Endothelial cell of umbilical vein (primary cell): Measurements from ENCODE around the gene LAMTOR4. TPM values are rescaled to one million over a fixed set of nuclear protein-coding genes. Genes with fewer than 3 reads are reported as not detected.

Experiments used
- BruUV-seq: library from RNA; stranded (reverse); fragments of 400-500 nt; replicated peaks from 2 replicates; lab custom pipeline; 2021; lab: Mats Ljungman, UMichigan
- CTCF ChIA-PET: fragments of 300-600, 350-600 bp; sonication (Branson Sonifier 250); formaldehyde crosslinking; loops from one replicate; lab custom pipeline; 2021; ENCODE audit warnings: antibody characterized with exemption, inconsistent platforms; lab: Charles Lee
- POLR2A ChIA-PET: fragments of 300-600, 350-600 bp; sonication (Branson Sonifier 250); formaldehyde crosslinking; loops from one replicate; lab custom pipeline; 2021; ENCODE audit warnings: antibody characterized with exemption, inconsistent platforms; lab: Charles Lee
- DNase-seq: peaks from one replicate; pipeline ENCODE4 v3.0.0-alpha.2; 2011; ENCODE audit warnings: low read depth, low spot score
- FAIRE-seq: peaks from 2 replicates; lab custom pipeline; 2011; peaks lifted over from hg19 to GRCh38; lab: Jason Lieb, UNC
- H2AFZ ChIP-seq: 2 replicates; pipeline ENCODE4 v1.6.0; 2012; ENCODE audit warnings: low read depth, low read length, control low read depth, inconsistent platforms
- H3K27ac ChIP-seq: 2 replicates; pipeline ENCODE4 v1.5.1; 2011; ENCODE audit warnings: low read depth, mild to moderate bottlenecking, control low read depth, low read length, moderate library complexity; ENCODE audit not compliant: insufficient read depth
- H3K27me3 ChIP-seq, 2 experiments: 2 replicates each; pipeline versions ENCODE4 v1.6.0 to v1.6.1; 2011; ENCODE audit warnings: low read length in 2 of 2, mixed read lengths in 1 of 2; ENCODE audit not compliant: control insufficient read depth in 2 of 2, insufficient read depth in 2 of 2
- H3K36me3 ChIP-seq, 2 experiments: 2 replicates in 1 of 2; 3 replicates in 1 of 2; pipeline ENCODE4 v1.5.1; 2011; ENCODE audit warnings: low read length in 2 of 2, mild to moderate bottlenecking in 1 of 2, moderate library complexity in 1 of 2; ENCODE audit not compliant: control insufficient read depth in 2 of 2, insufficient read depth in 2 of 2; ENCODE audit errors: extremely low read depth in 1 of 2
- H3K4me1 ChIP-seq: 3 replicates; pipeline ENCODE4 v1.5.1; 2011; ENCODE audit warnings: mild to moderate bottlenecking, low read length; ENCODE audit not compliant: control insufficient read depth, insufficient read depth; ENCODE audit errors: extremely low read depth
- H3K4me2 ChIP-seq: 2 replicates; pipeline ENCODE4 v1.6.1; 2011; ENCODE audit warnings: low read length, control low read depth, mixed read lengths; ENCODE audit not compliant: insufficient read depth
- H3K4me3 ChIP-seq, 3 experiments: fragments of 200-600 bp in 1 of 3; sonication (generic), shearing (Covaris generic) in 1 of 3; replicated peaks in 1 of 3; 2 replicates each; pipeline ENCODE4 v1.5.1; 2011 to 2016; ENCODE audit warnings: control low read depth in 3 of 3, low read length in 3 of 3, mild to moderate bottlenecking in 2 of 3, inconsistent platforms in 1 of 3, low read depth in 1 of 3, moderate library complexity in 1 of 3; ENCODE audit not compliant: insufficient read depth in 1 of 3
- H3K79me2 ChIP-seq: 2 replicates; pipeline ENCODE4 v1.6.0; 2012; ENCODE audit warnings: low read length, inconsistent platforms; ENCODE audit not compliant: control insufficient read depth, insufficient read depth
- H3K9ac ChIP-seq: replicated peaks from 2 replicates; pipeline ENCODE3; 2011; ENCODE audit warnings: low read length, control low read depth; ENCODE audit not compliant: insufficient read depth; ENCODE audit errors: extremely low read depth
- H3K9me1 ChIP-seq: replicated peaks from 3 replicates; pipeline ENCODE4 v1.6.0; 2011; ENCODE audit warnings: mild to moderate bottlenecking, low read length; ENCODE audit not compliant: control insufficient read depth, insufficient read depth; ENCODE audit errors: extremely low read depth
- H3K9me3 ChIP-seq: replicated peaks from 2 replicates; pipeline ENCODE4 v1.5.1; 2012; ENCODE audit warnings: low read length, inconsistent platforms; ENCODE audit not compliant: control insufficient read depth, insufficient read depth
- H4K20me1 ChIP-seq: replicated peaks from 2 replicates; pipeline ENCODE3; 2011; ENCODE audit warnings: mild to moderate bottlenecking, low read length; ENCODE audit not compliant: control insufficient read depth, insufficient read depth; ENCODE audit errors: extremely low read depth
- CTCF ChIP-seq, 2 donors: IDR thresholded peaks; 1 replicate in 1 of 2; 2 replicates in 1 of 2; pipeline ENCODE4 v1.5.1; 2011; ENCODE audit warnings: low read length in 2 of 2, mild to moderate bottlenecking in 2 of 2, moderate library complexity in 2 of 2, control low read depth in 1 of 2, inconsistent platforms in 1 of 2, low read depth in 1 of 2; ENCODE audit not compliant: insufficient read depth in 1 of 2; ENCODE audit errors: extremely low read depth in 1 of 2
- EZH2 ChIP-seq: IDR thresholded peaks from 2 replicates; pipeline ENCODE4 v1.6.1; 2012; ENCODE audit warnings: borderline replicate concordance, low read depth, mild to moderate bottlenecking, moderate library complexity, low read length, inconsistent platforms; ENCODE audit not compliant: severe bottlenecking
- FOS ChIP-seq: IDR thresholded peaks from 2 replicates; pipeline ENCODE4 v1.6.1; 2011; ENCODE audit warnings: mild to moderate bottlenecking, low read length, moderate library complexity, borderline replicate concordance; ENCODE audit not compliant: insufficient read depth
- GATA2 ChIP-seq: IDR thresholded peaks from 2 replicates; pipeline ENCODE4 v1.7.0; 2011; ENCODE audit warnings: low read depth, mild to moderate bottlenecking, moderate library complexity, mixed read lengths, low read length; ENCODE audit not compliant: insufficient read length, insufficient read depth
- JUN ChIP-seq: IDR thresholded peaks from 2 replicates; pipeline ENCODE4 v1.6.1; 2011; ENCODE audit warnings: borderline replicate concordance, low read depth; ENCODE audit not compliant: insufficient read length, insufficient read depth
- MAX ChIP-seq: IDR thresholded peaks from 2 replicates; pipeline ENCODE4 v1.6.1; 2011; ENCODE audit not compliant: insufficient read depth, insufficient read length
- MYC ChIP-seq: IDR thresholded peaks from one replicate; pipeline ENCODE4 v1.6.1; 2011; ENCODE audit warnings: mild to moderate bottlenecking, low read depth, low read length
- POLR2A ChIP-seq: IDR thresholded peaks from 2 replicates; pipeline ENCODE4 v1.6.1; 2012; ENCODE audit warnings: low read depth, mild to moderate bottlenecking, control low read depth, low read length
- POLR2AphosphoS5 ChIP-seq: IDR thresholded peaks from 2 replicates; pipeline ENCODE4 v1.6.1; 2012; ENCODE audit warnings: low read depth, mild to moderate bottlenecking, control low read depth, low read length, moderate library complexity; ENCODE audit not compliant: insufficient read depth
- dilution Hi-C: fragments of 300-500 bp; cut with MboI; formaldehyde crosslinking; loops from one replicate; pipeline ENCODE4 v1.15.0; 2019; ENCODE audit warnings: low sequenced_read_pairs; ENCODE audit not compliant: extremely low pct_ligation_motif_present
- intact Hi-C: fragments of 100-400 bp; cut with micrococcal nuclease; formaldehyde crosslinking; loops from one replicate; pipeline ENCODE4 v1.10.0; 2022
- polyA plus RNA-seq, 4 experiments: library from polyadenylated mRNA; depleted of rRNA in 3 of 4; stranded (reverse) in 3 of 4; unstranded in 1 of 4; fragments of >200 nt; gene quantifications; 2 replicates each; pipeline versions ENCODE4 v1.2.1 to v1.2.3, GENCODE V29; 2011 to 2012; ENCODE audit warnings: missing spikeins in 1 of 4
- total RNA-seq: library from RNA; stranded (reverse); gene quantifications from 2 replicates; pipeline ENCODE4 v1.2.3, GENCODE V29; 2021

LAMTOR4 gene
- total and polyA plus RNA-seq, 2 donors (not counting 3 experiments of a cell fraction or from before 2014, with no cell fraction given) = 139 to 520 TPM

- Histone ChIP-seq H3K4me1 (peaks cover 5% of the 10 kb centered on the region), H3K27ac (no peak overlapping the region), H3K4me2 (no peak overlapping the region), H2AFZ (no peak overlapping the region), H3K36me3 (peaks cover 2 to 18% of the 10 kb centered on the region in 2 experiments), H4K20me1 (no peaks in the 10 kb centered on the region), H3K79me2 (peaks cover 8% of the 10 kb centered on the region), H3K9me1 (no peaks in the 10 kb centered on the region), H3K9ac (no peak overlapping the region), H3K9me3 (no peaks in the 10 kb centered on the region), H3K4me3 (no peak overlapping the region), H3K27me3 (no peaks in the 10 kb centered on the region)
- intact Hi-C loops (no loop called here), dilution Hi-C loops (no loop called here)
- DNase-seq (no peak), FAIRE-seq (no peak)
- CTCF ChIA-PET = no interaction called here
- POLR2A ChIA-PET = no interaction called here
- no TSS peak for BruUV-seq
- TF ChIP-seq FOS (no peak), EZH2 (no peak), GATA2 (no peak), MAX (no peak), POLR2A (no peak)
These were observed 33.7 kb upstream of the LAMTOR4 start for GRCh38 chr7:100115026-100115425.

- no peak for DNase-seq
- Histone ChIP-seq H3K4me2 (peak overlapping the region; percentile 67), H3K4me1 (peaks cover 11% of the 10 kb centered on the region), H3K9me3 (no peaks in the 10 kb centered on the region), H3K27ac (peak overlapping the region; percentile 83), H4K20me1 (no peaks in the 10 kb centered on the region), H3K4me3 (peak overlapping the region; percentile 70 to 89 (median 77)), H3K9ac (peak overlapping the region; percentile 76), H3K27me3 (no peaks in the 10 kb centered on the region), H2AFZ (peak overlapping the region; percentile 76), H3K79me2 (peaks cover 10% of the 10 kb centered on the region), H3K9me1 (no peaks in the 10 kb centered on the region), H3K36me3 (peaks cover 0 to 4% of the 10 kb centered on the region in 2 experiments)
- POLR2A ChIA-PET = no interaction called here
- no peak for FAIRE-seq
- TSS peak; percentile 54 for BruUV-seq
- CTCF ChIA-PET = no interaction called here
- TF ChIP-seq MYC (no peak), JUN (no peak), POLR2A (no peak), EZH2 (no peak), CTCF (IDR thresholded peaks at IDR 0.05; ENCODE audit: extremely low read depth in 1 of 2, insufficient read depth in 1 of 2, low read depth in 1 of 2, low read length in 2 of 2) (no peak), MAX (no peak), FOS (no peak), POLR2AphosphoS5 (no peak), GATA2 (no peak)
- dilution Hi-C loops = no loop called here
- intact Hi-C loops = loop anchor here (1.0 kb wide), 2 partner anchors 17 to 30 kb away; partner anchors contain the start of genes AP4M1, LAMTOR4 and MCM7
These were observed 30.2 kb upstream of the LAMTOR4 start for GRCh38 chr7:100118388-100119071.
